HG02938 (cell line): ENCODE data around the gene ZNRF1.
"Not testable (repeated sequence)": the region's sequence is repeated elsewhere in the genome, so short reads cannot be mapped to it uniquely, and the experiment has no call there.

Experiments
- ATAC-seq: cut with Tn5 transposase; IDR thresholded peaks from one replicate; pipeline ENCODE4 v1.9.1; 2021; ENCODE audit warnings: mild to moderate bottlenecking, moderate library complexity; ENCODE audit not compliant: unreplicated experiment

The ZNRF1 gene

DNA sequence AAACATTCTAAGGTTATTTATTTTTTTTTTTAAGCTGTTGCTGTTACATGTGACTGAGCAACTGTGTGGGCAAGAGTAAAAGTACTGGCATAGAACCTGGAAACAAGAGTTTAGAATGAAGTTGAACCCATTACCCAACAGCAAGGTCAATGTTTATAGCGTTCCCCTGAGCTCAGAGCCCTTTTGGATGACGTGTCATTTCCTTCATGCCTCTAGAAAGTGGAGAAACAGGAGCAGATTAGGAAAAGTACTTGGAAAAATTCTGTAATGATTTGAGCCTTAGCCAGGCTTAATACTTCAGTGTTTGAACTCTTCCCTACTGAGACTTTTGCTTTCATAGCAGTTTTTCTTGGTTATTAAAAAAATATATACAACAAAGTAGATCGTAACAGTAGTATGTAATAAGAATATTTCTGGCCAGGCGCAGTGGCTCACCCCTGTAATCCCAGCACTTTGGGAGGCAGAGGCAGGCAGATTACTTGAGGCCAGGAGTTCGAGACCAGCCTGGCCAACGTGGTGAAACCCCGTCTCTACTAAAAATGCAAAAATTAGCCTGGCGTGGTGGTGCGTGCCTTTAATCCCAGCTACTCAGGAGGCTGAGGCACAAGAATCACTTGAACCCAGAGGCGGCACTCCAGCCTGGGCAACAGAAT, 27.5 kb downstream of the ZNRF1 start:
- ATAC-seq: not testable (repeated sequence)

DNA sequence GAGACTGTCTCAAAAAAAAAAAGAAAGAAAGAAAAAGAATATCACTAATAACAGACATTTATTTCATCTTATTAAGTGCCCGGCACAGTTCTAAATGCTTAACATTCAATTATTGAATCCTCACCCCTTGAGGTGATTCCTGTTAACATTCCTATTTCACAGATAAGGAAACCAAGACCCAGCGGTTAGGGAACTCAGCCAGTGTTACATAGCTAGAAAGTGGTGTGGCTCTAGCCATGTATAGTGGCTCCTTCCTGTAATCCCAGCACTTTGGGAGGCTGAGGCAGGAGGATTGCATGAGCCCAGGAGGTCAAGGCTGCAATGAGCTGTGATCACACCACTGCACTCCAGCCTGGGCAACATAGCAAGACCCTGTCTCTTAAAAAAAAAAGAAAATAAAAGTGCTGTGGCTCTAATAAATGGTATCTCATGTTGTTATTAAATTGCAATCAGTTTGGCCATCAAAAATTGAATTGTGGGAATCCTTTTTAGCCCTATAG, 28.1 kb downstream of the ZNRF1 start:
- ATAC-seq: no peak

DNA sequence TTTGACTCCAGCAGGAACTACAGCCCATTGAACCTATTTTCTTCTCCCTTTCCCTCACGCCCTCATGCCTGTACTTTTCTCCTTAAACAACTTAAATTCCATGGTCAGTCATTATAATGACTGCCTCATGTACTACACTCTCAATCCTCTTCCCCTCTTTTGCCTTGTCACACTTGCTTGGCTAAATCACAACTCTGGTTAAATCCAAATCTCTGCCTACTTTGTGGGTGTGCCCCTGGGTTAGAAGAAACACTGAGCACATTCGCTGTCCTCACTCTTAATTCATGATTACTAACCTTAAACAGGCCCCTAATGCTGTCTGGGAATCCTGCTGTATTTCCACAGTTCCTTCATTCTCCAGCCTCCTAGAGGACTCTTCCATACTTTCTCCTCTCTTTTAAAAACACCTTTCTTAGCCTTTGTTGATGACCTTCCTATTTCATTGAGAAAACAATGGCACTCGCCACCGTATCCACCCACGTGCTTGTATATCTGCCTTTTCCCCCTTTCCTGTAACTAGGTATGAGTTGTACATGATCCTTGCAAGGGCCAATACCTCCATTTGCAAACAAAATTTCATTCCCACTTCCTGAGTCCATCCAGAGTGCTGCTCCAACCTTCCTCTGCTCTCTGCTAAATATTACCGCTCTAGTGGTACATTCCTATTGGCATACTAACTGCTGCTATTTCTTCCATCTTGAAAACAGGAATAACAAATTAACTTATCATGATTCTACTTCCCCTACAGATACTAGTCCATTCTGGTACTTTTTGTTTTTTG, 28.9 kb downstream of the ZNRF1 start:
- no peak for ATAC-seq

DNA sequence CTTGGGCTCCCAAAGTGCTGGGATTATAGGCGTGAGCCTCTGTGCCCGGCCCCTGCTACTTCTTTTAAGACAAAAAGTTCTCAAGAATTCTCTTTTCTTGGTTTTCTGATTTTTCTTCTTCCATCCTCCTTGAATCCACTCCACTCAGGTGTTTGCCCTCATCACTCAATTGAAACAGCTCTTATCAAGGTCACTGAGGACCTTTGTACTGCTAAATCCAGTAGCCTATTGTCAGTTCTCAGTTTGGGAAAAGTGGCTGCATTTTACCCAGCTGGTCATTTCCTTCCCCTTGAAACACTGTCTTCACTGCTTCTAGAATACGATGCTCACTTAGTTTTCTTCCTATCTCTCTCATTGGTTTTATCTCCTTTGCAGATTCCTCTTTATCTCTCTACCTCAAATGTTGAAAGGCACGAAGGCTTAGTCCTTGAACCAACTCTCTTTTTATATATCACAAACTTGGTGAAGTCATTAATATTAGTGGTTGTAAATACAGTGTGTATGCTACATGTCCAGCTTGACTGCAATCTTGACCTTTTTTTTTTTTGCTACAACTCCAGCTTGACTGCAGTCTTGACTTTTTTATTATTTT, 29.8 kb downstream of the ZNRF1 start:
- ATAC-seq: no peak

DNA sequence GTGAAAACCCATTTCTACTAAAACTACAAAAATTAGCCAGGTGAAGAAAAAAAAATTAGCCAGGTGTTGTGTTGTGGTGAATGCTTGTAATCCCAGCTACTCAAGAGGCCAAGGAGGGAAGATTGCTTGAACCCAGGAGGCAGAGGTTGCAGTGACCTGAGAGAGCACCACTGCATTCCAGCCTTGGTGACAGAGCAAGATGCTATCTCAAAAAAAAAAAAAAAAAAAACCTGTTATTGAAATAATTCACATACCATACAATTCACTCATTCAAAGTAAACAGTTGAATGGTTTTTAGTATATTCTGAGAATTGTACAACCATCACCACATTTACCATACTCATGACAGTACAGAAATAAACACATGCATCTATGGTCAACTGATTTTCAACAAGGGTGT, 31.0 kb downstream of the ZNRF1 start:
- ATAC-seq: no peak

DNA sequence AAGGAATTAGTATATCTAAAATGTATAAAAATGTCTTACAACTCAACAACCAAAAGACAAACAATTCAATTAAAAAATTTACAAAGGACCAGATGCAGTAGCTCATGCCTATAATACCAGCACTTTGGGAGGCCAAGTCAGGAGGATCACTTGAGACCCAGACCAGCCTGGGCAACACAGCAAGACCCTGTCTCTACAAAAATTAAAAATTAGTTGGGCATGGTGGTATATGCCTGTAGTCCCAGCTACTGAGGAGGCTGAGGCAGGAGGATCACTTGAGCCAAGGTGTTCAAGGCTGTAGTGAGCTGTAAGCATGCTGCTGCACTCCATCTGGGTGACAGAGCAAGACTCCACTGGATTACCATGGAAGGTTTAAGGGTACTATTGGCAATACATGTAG, 33.8 kb downstream of the ZNRF1 start:
- no peak for ATAC-seq

DNA sequence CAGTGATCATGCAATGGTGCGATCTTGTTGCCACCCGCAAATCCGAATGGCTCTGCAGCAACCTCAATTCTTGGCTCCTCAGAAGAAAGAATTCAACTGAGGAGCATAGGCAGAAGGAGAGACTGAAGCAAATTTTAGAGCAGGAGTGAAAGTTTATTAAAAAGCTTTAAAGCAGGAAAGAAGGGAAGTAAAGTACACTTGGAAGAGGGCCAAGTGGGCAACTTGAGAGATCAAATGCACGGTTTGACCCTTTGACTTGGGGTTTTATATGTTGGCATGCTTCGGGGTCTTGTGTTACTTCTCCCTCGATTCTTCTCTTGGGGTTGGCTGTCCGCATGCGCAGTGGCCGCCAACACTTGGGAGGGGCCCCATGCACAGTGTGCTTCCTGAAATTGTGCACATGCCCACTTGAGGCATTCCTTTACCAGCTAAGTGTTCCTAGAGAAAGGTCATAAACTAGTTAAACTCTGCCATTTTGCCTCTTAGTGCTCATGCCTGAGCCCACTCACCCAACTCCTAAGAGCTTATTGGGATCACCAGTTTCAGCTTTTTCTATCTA, 36.7 kb downstream of the ZNRF1 start:
- no peak for ATAC-seq

DNA sequence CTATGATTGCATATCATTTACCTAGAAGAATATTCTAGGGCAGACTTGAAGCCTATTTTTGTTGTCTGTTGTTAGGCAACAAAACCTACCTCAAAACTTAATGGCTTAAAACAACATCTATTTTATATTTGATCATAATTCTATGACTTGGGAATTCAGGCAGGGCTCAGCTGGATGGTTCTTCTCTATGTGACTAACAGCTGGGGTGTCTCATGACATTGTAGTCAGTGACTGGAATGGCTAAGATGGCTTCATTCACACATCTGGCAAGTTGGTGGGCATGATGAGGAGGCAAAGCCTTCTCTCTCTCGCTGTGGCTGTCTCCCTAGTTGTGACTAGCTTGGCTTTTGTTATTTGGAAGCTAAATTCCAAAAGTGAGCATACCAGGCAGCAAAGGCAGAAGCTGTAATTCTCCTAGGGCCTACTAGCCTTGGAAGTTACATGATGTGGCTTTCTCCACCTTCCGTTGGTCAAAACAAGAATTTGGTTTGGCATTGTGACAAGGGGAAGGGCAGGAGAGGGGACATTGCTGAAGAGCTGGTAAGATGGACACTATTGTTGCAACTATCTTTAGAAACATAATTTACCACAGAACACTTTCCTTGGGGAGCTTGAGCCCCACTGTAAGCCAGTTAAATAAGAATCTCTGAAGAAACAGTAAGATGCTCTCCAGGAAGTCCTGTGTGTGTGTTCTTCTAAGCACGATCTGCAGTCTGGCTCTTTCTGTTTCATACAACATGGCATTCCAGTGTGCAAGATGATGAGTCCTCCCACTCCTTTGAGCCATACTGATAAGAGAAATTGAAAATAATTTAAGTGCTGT, 39.4 kb downstream of the ZNRF1 start:
- no peak for ATAC-seq

DNA sequence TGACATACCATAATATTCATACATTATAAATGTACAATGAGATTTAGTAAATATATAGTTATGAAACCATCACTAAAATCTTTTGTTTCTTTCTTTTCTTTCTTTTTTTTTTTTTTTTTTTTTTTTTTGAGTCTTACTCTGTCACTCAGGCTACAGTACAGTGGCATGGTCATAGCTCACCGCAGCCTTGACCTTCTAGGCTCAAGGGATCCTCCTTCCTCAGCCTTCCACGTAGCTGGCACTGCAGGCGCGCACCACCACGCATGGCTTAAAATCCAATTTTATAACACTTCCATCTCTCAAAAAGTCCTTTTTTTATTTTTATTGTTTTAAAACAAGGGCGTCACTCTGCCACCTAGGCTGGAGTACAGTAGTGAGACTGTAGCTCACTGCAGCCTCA, 41.1 kb downstream of the ZNRF1 start:
- no peak for ATAC-seq

DNA sequence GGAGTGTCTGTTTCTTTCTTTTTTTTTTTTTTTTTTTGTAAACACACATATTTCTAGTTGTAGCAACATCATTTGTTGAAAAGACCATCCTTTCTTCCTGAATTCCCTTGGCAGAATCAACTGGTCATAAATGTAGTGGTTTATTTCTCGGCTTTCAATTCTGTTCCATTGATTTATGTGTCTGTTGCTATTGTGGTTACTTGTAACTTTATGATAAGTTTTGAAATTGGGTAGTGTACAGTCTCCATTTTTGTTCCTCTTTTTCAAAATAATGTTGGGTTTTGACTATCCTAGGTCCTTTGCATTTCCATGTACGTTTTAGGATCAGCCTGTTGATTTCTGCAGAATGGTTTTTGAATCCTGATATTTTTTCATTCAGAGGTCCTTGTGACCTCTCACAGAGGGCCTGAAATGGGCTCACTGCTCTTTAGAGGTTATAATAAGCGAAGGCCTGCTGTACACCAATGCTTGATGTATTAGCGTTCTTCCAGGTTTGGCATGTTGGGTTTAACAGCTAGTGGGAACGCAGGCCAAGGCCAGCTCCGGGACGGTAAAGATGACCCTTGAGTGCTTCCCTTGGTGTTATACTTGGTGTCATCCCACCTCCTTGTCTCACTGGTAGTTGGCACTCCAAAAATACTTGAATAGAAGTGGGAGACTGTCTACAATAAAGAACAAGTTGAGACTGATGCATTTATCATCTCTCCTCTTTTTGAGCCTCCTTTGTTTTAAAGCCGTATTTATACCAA, 43.8 kb downstream of the ZNRF1 start:
- ATAC-seq: no peak

DNA sequence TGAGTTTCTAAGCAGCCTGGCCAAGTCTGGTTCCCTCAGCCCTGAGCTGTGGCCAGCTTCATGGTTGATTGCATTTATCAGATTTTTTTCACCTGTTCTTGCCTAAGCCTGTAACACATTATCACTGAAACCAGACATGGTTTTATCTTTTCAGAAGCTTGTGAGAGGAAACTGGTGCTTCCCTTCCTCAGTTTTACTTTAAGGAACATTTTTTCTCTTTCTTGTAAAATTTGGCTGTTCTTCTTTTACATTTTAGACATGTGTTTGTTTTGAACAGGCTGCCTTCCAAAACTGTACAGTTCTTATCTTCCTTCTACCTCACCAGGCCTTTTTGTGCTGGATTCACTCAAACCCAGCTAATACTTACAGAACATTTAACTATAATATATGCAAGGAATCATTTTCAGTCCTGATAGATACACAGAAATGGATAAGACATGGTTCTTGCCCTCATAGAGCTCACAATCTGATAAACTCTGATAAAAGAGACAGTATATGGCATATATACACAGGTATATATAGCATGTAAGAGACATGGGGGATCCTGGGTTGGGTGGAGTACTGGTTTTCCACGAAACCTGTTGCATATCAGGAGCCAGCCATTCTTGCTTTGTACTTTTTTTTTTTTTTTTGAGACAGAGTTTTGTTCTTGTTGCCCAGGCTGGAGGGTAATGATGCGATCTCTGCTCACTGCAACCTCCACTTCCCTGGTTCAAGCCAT, 44.5 kb downstream of the ZNRF1 start:
- peak; percentile 74 for ATAC-seq

DNA sequence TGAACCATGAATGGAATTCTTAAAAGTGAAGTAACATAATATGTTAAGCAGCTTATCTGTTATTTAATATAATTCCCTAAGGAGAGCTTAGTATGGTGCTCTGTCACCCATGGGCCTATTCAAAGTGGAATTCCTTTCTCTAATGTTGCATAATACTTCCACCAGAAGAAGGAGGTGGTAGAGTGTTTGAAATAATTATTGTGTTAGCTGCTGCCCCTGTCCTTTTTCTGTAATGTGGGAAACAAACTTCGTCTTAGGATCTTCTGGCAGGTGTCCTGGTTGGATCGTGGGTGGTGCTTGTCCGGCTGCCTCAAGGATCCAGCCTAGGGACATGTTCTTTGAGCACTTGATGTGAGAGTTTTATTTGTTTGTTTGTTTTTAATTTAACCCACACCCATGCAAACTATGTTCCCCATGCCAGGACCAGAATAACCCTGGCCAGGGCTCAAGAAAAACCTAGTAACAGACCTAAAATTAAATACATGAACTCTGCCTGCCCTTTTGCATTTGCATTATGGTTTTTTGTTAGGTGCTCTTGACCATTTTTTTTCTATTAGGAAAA, 46.1 kb downstream of the ZNRF1 start:
- no peak for ATAC-seq

DNA sequence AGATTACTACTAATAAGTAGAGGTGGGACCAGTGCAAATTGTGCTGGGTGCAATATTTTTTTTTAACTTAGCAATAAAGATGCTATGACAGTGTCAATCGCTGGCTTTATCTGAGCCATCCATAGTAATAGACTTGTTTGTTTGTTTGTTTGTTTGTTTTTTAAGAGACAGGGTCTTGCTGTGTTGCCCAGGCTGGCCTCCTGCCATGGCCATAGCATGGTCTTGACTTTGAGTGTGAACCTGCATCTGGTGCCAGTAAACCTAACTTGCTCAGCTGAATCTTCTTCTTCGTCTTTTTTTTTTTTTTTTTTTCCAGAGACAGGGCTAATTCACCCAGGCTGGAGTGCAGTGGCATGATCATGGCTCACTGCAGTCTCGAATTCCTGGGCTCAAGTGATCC, 46.6 kb downstream of the ZNRF1 start:
- ATAC-seq: no peak

DNA sequence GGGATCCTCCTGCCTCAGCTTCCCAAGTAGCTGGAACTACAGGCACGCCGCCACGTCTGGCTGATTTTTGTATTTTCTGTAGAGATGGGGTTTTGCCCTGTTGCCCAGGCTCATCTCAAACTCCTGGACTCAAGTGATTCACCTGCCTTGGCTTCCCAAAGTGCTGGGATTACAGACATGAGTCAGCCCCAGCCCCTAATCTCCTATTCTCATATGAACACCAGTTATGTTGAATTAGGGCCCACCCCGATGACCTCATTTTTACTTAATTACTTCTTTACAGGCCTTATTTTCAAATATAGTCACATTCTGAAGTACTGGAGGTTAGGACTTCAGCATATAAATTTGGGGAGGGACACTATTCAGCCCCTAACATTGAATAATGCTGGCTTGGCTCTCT, 49.2 kb downstream of the ZNRF1 start:
- ATAC-seq: no peak

DNA sequence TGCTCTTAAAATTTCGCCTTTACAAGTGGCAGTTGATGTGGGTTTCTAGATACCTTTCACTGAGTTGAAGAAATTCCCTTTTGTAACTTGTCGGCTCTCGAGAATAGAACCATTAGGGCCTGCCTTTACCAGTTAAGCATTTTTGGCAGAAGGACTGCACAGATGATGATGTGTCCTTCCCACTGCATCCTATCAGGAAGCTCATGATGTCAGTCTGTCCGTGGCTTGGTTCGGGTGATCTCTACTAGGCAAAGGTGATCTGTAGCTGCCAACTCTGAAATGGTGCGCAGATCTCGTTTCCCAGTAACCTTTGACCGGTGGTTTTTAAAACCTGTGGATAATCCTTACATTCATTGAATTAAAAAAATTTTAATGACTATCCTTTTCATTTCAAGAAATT, 49.7 kb downstream of the ZNRF1 start:
- no peak for ATAC-seq

DNA sequence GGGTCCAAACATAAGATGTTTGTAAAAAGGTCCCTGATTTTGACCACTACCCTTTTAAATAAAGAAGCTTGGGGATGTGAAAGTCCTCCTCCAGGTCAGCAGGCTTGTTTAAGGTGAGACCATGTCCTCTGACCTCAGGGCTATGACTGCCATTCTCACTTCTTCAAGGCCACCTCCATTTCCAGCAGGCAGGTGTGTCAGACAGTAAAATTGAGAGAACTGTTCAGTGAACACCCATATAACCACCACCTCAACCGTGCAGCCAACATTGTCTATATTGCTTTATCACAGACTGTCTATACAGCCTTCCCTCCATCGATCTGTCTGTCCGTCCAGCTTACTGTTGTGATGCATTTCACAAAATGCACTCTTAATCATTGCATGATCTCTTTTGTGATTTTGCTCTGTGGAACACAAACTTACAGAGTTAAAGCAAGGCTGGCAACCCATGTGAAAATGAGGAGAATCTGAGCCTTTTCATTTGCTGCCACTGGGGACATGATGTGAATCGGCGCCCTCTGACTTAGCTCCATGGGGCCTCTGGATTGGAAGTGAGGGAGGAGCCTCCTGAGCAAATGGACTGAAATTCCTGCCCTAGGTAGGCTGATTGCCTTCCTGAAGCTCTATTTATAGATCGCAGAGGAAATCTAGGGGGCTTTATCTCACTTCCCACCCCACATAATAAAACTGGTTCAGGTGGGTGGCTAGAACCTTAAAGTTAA, 53.8 kb downstream of the ZNRF1 start:
- no peak for ATAC-seq

DNA sequence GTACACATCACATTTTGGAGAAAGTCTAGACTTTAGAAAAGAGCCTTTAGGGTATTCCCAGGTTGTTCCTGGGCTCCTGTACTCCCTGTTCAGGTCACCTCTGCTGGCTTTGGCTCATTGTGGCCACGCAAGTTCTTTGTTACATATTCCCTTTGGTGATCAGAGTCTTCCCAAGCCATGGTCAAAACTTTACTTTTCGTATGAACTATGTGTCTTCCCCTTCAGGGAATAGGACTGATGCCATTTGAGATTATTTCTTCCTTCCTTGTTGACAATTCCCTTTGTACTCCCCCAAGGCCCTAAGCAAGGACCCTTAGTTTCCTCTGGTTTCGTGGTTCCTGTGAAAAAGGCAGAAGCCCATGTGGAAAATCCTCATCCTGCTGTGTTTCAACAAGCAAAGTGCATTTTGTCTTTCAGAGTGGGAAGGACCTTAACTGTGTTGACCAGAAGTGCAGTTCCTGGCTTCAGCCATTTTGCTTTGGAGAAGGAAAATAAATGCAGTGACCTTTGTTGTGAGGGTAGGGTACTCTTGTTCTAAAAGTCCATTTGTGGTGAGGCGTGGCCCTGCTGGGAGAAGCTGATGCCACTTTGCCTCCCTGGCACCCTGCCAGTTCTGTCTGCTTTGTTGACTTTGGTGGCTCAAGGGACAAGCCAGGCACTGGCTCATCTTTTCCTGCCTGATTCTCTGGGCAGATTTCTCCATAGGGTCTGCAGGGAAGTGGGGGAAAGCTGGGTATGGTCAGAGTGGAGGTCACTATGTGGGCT, 55.1 kb downstream of the ZNRF1 start:
- no peak for ATAC-seq

DNA sequence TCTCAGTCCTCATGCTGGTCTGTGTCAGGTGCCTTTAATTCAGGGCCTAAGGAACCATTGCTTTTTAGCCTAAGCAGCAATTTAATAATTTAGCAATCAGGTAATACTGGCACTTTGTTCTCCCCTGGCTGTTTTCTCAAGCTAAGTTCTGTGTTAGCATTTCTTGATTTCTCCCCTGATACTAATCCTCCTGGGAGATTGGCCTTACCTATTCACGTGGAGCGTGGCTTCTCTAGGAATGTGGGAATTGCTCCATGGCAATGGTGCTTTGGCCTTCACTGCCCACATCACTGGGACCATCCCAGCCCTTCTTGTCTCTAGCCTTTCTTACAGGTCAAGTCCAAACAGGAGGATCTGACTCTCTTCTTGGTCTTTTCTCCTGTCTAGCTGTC, 55.7 kb downstream of the ZNRF1 start:
- ATAC-seq: no peak
